COLO668 (cell line): ENCODE measurements around the gene UHRF1.
"Not testable (repeated sequence)": the region's sequence is repeated elsewhere in the genome, so short reads cannot be mapped to it uniquely, and the experiment has no call there.

Experiments used
- DNase-seq: peaks from one replicate; lab custom pipeline; 2025; ENCODE audit not compliant: unreplicated experiment; lab: John Stamatoyannopoulos, UW

Gene UHRF1

DNA sequence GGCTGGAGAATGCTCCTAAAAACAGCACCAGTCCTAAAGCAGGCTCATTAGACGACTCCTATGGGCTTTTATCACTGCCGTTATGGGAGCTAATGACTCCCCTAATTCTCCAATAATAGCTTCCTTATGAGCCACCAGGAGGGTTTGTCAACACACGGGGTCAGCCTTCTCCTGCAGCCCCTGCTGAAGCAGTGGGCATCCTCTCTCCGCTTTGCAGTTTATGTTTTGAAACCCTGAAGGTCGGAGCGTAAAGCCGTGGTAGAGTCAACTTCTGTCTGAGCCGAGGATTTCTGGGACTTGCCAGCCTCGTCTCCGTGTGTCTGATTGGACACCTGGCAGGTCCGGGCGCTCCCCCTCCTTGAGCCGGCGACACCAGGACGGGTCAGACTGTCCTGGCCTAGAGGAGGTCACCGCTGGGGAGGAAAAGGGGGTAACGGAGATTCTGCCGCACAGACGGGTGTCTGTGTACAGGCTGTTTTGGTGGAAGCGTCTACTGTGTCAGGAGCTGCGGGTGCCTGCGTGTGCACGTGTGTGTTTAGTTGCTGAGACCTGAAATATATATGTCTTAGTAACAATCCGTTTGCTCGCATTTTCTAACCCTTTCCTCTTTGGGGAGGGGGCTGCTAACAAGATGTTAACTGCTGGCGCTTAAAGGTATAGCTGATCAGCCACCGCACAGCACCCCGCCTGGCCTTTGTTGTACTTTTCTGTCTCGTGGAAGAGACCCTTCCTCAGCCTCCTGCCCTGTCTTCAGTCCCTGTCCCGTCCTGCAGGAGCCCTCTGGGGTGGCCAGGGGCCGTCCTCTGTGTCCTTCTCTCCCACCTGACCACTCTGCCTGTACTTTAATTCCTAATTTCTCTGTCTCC, 61.5 kb downstream of the UHRF1 start:
- DNase-seq, result no peak

DNA sequence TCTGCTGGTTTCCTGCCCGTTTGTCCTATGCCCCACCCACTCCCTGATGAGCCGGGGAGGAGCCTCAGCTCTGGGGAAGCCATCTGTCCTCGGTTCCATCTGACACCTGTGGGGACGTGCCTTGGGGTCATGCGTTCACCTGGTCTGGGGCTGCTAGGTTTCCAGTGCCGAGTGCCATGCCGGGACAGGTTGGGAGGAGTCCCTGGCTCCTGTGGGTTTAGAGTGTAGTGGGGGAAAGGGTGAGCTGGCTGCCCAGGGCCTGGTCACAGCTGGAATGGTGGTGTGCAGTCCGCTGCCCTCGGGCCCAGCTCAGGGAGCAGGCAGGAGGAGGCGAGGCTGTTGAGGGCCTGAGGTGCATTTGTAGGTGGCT, 62.1 kb downstream of the UHRF1 start:
- peak; percentile 81 for DNase-seq

GRCh38 chr19:4971816-4972495, 62.7 kb downstream of the UHRF1 start:
- no peak for DNase-seq

DNA sequence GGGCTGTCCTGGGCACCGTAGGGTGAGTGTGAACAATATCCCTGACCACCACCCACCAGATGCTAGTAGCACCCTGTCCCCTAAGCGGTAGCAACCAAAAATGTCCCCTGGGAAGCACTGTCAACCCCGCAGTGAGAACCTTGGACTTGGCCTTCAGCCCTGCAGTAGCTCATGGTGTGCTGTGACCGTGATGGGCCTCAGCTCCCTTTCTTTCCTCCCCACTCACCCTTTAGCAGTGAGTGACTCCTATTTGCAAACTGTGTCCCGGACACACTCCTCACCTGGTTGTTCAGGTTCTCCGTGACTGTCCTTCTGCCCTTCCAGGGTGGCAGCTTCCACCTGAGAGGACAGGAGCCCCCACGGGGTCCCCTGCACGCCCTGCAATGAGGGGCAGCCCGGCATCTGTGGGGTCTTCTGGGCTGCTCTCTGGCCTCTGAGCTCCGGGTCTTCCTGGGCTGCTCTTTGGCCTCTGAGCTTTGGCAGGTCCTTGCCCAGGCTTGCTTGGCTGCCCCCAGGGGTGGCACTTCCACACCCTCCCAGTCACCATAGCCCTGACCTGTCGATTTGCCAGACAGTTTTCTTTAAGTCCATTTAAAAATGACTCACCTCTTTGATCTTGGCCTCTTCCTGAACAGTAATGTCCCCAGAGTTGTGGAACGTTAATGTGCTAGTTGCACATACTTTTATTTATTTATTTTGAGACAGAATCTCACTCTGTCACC, 63.4 kb downstream of the UHRF1 start:
- no peak for DNase-seq

- no peak for DNase-seq
Measured at GRCh38 chr19:4974880-4975469, 65.7 kb downstream of the UHRF1 start.

DNA sequence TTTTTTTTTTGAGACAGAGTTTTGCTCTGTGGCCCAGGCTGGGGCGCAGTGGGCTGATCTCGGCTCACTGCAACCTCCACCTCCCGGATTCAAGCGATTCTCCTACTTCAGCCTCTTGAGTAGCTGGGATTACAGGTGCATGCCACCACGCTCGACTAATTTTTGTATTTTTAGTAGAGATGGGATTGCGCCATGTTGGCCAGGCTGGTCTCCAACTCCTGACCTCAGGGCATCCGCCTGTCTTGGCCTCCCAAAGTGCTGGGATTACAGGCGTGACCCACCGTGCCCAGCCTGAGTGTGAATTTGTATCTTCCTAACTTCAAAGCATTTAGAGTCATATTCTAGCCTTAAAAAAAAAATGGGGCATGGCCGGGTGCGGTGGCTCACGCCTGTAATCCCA, 66.3 kb downstream of the UHRF1 start:
- DNase-seq, result not testable (repeated sequence)

DNA sequence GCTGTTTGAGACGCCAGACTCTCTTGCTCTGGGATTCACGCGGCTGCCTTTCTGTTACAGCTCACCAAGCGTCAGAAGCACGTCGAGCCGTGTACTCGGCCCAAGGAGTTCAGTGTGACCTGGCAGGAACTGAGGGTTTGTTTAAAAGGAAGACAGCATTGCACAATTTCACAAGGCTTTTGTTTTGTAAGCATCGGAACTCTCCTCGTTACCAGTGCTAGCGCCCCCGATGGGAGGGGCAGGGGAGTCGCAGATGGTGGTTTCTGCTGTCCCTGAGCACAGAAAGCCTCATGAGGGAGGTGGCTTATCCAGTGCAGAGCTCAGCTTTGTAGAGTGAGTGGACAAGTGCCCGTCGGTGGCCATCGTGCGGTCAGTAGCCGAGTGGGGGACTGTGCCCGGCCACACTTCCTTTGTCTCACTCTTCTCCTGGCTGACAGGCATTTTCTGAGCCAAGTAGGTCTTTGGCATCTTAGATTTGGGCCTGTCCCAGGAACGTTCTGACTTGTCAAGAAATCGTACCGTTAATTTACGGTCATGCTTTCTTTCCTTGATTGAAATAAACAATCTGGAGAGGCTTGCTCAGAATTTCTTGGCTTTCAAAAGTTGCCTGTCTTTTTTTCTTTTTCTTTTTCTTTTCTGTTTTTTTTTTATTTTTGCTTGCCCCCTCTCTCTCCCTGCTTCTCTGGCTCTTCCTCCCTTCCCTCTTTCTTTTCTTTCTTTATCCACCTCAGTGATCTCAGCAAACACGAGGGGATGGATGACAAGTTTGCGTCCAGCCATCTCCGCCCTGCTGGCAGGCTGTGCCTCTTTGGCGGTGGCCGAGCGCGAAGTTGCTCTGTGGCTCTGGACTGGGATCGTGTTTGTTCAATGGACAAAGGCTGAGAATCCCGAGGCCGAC, 67.3 kb downstream of the UHRF1 start:
- DNase-seq, result no peak

DNA sequence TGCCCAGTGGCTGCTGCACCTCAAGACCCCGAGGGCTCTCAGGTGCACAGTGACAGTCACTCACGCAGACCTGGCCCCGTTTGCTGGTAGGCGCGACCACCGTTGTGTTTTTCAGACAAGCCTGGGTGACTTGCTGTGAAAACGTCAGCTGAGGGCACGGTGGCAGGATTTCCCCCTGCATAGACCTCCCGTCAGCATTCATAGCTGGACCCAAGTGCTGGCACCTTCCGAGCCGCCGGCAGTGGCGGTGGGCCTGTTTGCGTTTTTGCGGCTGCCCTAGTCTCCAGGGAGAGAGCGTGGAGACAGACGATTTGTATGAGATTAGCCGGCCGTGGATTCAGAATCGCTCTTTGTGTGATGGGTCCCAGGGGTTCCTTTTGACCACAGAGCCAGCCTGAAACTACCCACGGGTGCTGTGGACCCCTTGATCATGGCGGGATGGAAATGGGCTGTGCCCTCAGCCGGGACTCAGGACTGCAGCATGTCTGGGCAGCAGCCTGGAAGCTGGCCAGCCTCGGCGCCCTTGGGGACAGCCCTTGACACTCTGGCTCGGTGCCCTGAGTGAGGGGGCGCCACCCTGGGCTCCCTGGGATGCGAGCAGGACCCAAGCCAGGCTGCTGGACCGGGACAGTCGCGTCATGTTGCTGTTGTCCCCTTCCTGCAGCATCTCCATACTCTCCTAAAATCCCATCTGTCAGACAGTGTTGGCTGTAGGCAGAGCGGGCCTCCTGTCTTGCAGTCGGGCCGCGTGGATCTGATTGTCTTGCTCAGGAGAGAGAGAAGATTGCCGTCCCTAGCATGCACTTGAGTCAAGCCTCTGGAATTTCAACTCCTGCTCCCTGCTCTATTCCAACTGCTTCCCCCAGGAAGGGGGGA, 68.2 kb downstream of the UHRF1 start:
- DNase-seq, result no peak

DNA sequence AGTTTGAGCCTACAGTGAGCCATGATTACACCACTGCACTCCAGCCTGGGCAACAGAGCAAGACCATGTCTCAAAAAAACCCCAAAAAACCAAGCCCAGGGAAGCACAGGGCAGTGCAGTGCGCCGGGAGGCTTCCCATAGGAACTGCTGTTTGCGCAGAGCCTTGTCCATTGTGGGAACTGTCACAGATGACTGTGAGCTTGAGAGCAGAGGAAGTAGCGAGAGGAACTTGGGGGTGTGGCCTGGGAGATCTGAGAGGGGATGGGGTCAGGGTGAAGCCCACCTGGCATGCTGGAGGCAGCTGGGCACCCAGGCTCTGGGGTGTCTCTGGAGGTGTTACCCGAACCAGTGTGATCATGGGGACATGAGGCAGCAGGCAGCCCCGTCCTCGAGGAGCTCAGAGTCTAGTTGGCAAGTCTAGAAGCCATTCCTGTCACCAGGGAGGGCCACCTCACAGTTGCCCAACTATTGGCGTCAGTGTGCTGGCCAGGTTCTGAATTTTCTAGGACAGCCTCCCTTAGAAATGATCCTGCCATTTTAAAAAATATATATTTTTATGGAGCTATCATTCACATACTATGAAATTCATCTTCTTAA, 70.0 kb downstream of the UHRF1 start:
- DNase-seq, result no peak

- no peak for DNase-seq
Measured at GRCh38 chr19:4980067-4980466, 70.8 kb downstream of the UHRF1 start.

GRCh38 chr19:4980838-4981680, 71.8 kb downstream of the UHRF1 start:
- DNase-seq, result peak; percentile 75

GRCh38 chr19:4981681-4981958, 72.3 kb downstream of the UHRF1 start:
- DNase-seq, result no peak

DNA sequence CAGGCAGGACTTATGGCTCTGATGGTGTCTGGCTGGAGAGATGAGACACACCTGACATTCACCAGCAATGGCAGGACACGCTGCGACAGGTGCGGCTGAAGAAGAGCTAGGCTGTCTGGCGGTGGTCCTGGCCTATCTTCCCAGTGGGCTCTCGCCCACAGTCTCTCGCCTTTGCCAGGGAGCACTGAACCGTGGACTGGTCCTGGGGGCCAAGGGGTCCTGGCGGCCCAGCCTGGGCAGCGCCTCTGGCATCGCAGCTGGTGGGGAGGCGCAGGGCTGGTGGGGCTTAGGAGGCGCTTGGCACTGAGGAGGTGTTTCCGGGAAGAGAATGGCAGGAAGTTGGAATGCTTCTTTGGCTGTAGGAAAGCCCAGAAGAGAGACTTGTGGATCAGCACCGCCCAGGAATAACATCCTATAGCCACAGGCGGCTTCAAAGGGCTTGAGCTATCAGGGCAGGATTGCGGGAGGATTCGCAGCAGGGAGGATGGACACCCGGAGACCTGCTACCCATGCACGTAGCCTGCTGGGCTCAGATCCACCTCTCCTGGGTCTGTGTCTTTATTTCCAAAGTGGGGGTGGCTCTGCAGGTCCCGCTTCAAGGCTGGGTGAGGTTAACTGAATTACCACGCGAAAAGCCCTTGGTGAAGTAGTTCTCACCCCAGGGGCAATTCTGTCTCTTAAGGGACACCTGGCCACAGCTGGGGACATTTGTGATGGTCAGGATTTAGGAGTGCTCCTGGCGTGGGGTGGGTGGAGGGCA, 74.2 kb downstream of the UHRF1 start:
- DNase-seq, result no peak

- no peak for DNase-seq
Measured at GRCh38 chr19:4984106-4984380, 74.7 kb downstream of the UHRF1 start.

DNA sequence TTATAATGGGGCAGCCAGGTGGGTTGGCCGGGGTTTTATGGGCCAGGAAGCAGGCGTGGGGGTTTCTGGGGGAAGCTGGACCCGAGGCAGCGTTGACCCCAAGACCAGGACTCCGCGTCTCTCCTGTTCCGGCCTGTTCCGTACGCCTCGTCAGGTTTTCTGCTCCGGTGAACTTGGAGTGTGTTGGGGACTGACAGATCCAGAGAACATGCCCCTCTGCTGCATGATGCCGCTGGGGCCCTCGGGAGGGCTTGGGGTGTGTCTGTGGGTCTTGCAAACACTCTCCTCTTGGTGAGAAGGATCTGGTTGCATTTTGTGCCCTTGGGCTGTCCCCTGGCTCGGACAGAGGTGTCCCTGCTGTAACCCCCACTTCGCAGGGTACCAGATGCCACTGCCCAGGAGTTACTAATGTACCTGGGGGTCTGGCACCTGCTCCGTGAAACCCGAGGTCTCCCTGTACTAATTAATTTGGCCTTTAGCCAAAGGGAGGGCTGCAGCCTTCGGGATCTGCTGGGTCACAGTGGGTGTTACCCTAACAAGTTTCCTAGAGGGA, 75.2 kb downstream of the UHRF1 start:
- DNase-seq, result peak; percentile 69

GRCh38 chr19:4985551-4985991, 76.3 kb downstream of the UHRF1 start:
- DNase-seq, result no peak

DNA sequence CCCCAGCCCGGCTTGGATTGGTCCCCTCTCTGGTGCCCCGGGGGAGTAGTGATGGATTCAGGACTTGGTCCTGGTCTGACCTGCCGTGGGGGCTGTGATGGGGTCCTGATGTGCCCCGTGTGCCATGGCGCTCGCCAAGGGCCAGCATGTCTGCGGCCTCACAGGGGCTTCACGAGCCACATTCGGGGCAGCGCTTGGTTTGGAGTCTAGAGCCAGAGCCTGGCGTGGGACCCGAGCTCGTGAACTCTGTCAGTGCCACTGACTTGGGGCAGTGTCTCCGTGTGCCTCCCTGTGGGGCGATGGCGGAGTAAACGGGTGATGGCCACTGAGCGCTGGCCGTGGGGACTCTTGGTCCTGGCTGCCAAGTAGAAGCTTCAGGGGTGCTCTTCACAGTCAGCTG, 76.8 kb downstream of the UHRF1 start:
- DNase-seq, result no peak

- DNase-seq, result no peak
Measured at GRCh38 chr19:4986471-4986891, 77.2 kb downstream of the UHRF1 start.
